Putamen (tissue), 1 donor: ENCODE measurements around the gene CDC5L.
"Not testable (repeated sequence)": the region's sequence is repeated elsewhere in the genome, so short reads cannot be mapped to it uniquely, and the experiment has no call there.

Experiments
- DNase-seq: peaks from one replicate; pipeline ENCODE4 v3.0.0-alpha.2; 2016; ENCODE audit warnings: low spot score

Gene CDC5L

GRCh38 chr6:44387346-44388134 lies at the start of gene CDC5L:
Gene CDC5L (plus strand): TSS chr6:44387706. CDS start chr6:44387824, 118 bp downstream.
- peak; percentile 95 for DNase-seq

GRCh38 chr6:44338228-44339122 lies 49.0 kb upstream of the CDC5L start:
- peak; percentile 47 for DNase-seq

GRCh38 chr6:44339301-44339700 lies 48.2 kb upstream of the CDC5L start:
- no peak for DNase-seq

- DNase-seq, result no peak
Observed at GRCh38 chr6:44339763-44340625, 47.5 kb upstream of the CDC5L start.

GRCh38 chr6:44341095-44341890 lies 46.2 kb upstream of the CDC5L start:
- no peak for DNase-seq

- DNase-seq, result peak; percentile 29
Observed at GRCh38 chr6:44342052-44342451, 45.5 kb upstream of the CDC5L start.

- DNase-seq, result no peak
Observed at GRCh38 chr6:44342489-44342888, 45.0 kb upstream of the CDC5L start, which contains the start of gene SPATS1. Gene SPATS1 (plus strand): TSS chr6:44342650. CDS start chr6:44343096, 446 bp downstream.

GRCh38 chr6:44346818-44347217 lies 40.7 kb upstream of the CDC5L start:
- DNase-seq, result not testable (repeated sequence)

GRCh38 chr6:44349904-44350649 lies 37.4 kb upstream of the CDC5L start:
- DNase-seq, result no peak

GRCh38 chr6:44350650-44350994 lies 36.9 kb upstream of the CDC5L start:
- DNase-seq, result not testable (repeated sequence)

GRCh38 chr6:44352259-44352658 lies 35.2 kb upstream of the CDC5L start:
- no peak for DNase-seq

- DNase-seq, result no peak
Observed at GRCh38 chr6:44353336-44353735, 34.2 kb upstream of the CDC5L start.

GRCh38 chr6:44355640-44356039 lies 31.9 kb upstream of the CDC5L start:
- DNase-seq, result no peak

GRCh38 chr6:44356487-44356886 lies 31.0 kb upstream of the CDC5L start:
- no peak for DNase-seq

- DNase-seq, result no peak
Observed at GRCh38 chr6:44359973-44360372, 27.5 kb upstream of the CDC5L start.

- peak; percentile 17 for DNase-seq
Observed at GRCh38 chr6:44361947-44362346, 25.6 kb upstream of the CDC5L start.

GRCh38 chr6:44363377-44363926 lies 24.1 kb upstream of the CDC5L start:
- DNase-seq, result no peak

GRCh38 chr6:44366781-44367180 lies 20.7 kb upstream of the CDC5L start:
- DNase-seq, result no peak

- no peak for DNase-seq
Observed at GRCh38 chr6:44367681-44368080, 19.8 kb upstream of the CDC5L start.

GRCh38 chr6:44373051-44373450 lies 14.5 kb upstream of the CDC5L start:
- DNase-seq, result no peak
